Mucosa of rectum (tissue), 2 donors: ENCODE measurements around the gene ACTG2.
"Not testable (repeated sequence)": the region's sequence is repeated elsewhere in the genome, so short reads cannot be mapped to it uniquely, and the experiment has no call there.

ENCODE experiments used
- H3K27ac ChIP-seq, 2 donors: one replicate each; pipeline ENCODE4 v1.7.0; 2013; ENCODE audit warnings: inconsistent platforms in 2 of 2, low read depth in 2 of 2, low read length in 2 of 2
- H3K27me3 ChIP-seq, 2 donors: one replicate each; pipeline ENCODE4 v1.7.0; 2013; ENCODE audit warnings: low read length in 2 of 2; ENCODE audit not compliant: control insufficient read depth in 2 of 2, insufficient read depth in 2 of 2
- H3K36me3 ChIP-seq, 2 donors: one replicate each; pipeline ENCODE4 v1.7.0; 2013; ENCODE audit warnings: low read length in 2 of 2; ENCODE audit not compliant: control insufficient read depth in 2 of 2, insufficient read depth in 2 of 2
- H3K4me1 ChIP-seq, 2 donors: one replicate each; pipeline ENCODE4 v1.7.0; 2013; ENCODE audit warnings: low read length in 2 of 2, mild to moderate bottlenecking in 1 of 2; ENCODE audit not compliant: control insufficient read depth in 2 of 2, insufficient read depth in 2 of 2
- H3K4me3 ChIP-seq, 2 donors: one replicate each; pipeline ENCODE4 v1.7.0; 2013; ENCODE audit warnings: low read length in 2 of 2
- H3K9ac ChIP-seq, 2 donors: one replicate each; pipeline ENCODE4 v1.7.0; 2013; ENCODE audit warnings: low read length in 2 of 2, low read depth in 1 of 2, mild to moderate bottlenecking in 1 of 2
- H3K9me3 ChIP-seq, 2 donors: one replicate each; pipeline ENCODE4 v1.7.0; 2013; ENCODE audit warnings: low read length in 2 of 2; ENCODE audit not compliant: control insufficient read depth in 2 of 2
- donor health status: healthy.
- donor health status: Normal muscosa, but diverticular disease.

ACTG2 gene

GRCh38 chr2:73931531-73932500, 39.0 kb downstream of the ACTG2 start:
- H3K4me3 ChIP-seq, result no peak overlapping the region
- peaks cover 13 to 24% of the 10 kb centered on the region in 2 donors for H3K36me3 ChIP-seq
- H3K9me3 ChIP-seq, result no peaks in the 10 kb centered on the region
- H3K27me3 ChIP-seq, result no peaks in the 10 kb centered on the region
- no peak overlapping the region for H3K27ac ChIP-seq
- H3K4me1 ChIP-seq, result peaks cover 27 to 32% of the 10 kb centered on the region in 2 donors
- no peak overlapping the region for H3K9ac ChIP-seq

- Histone ChIP-seq H3K9me3 (no peaks in the 10 kb centered on the region), H3K4me1 (peaks cover 18 to 19% of the 10 kb centered on the region in 2 donors), H3K36me3 (peaks cover 13 to 26% of the 10 kb centered on the region in 2 donors), H3K9ac (no peak overlapping the region), H3K27ac (no peak overlapping the region), H3K27me3 (no peaks in the 10 kb centered on the region), H3K4me3 (no peak overlapping the region)
These were observed 40.4 kb downstream of the ACTG2 start for GRCh38 chr2:73933194-73933593.

- Histone ChIP-seq H3K4me3 (no peak overlapping the region), H3K36me3 (peaks cover 15 to 35% of the 10 kb centered on the region in 2 donors), H3K9ac (no peak overlapping the region), H3K27ac (no peak overlapping the region), H3K4me1 (peaks cover 0 to 3% of the 10 kb centered on the region in 2 donors), H3K9me3 (no peaks in the 10 kb centered on the region), H3K27me3 (no peaks in the 10 kb centered on the region)
These were observed 42.8 kb downstream of the ACTG2 start for GRCh38 chr2:73935641-73936040.

GRCh38 chr2:73937103-73937885, 44.5 kb downstream of the ACTG2 start:
- Histone ChIP-seq H3K27ac (no peak overlapping the region), H3K36me3 (peaks cover 12 to 34% of the 10 kb centered on the region in 2 donors), H3K27me3 (no peaks in the 10 kb centered on the region), H3K4me1 (no peaks in the 10 kb centered on the region), H3K4me3 (no peak overlapping the region), H3K9ac (no peak overlapping the region), H3K9me3 (no peaks in the 10 kb centered on the region)

- H3K27ac ChIP-seq, result no peak overlapping the region
- no peaks in the 10 kb centered on the region for H3K9me3 ChIP-seq
- H3K9ac ChIP-seq, result no peak overlapping the region
- no peaks in the 10 kb centered on the region for H3K4me1 ChIP-seq
- H3K27me3 ChIP-seq, result no peaks in the 10 kb centered on the region
- no peak overlapping the region for H3K4me3 ChIP-seq
- H3K36me3 ChIP-seq, result peaks cover 7 to 29% of the 10 kb centered on the region in 2 donors
These were observed 45.1 kb downstream of the ACTG2 start for GRCh38 chr2:73937899-73938298.

GRCh38 chr2:73938718-73939352, 46.0 kb downstream of the ACTG2 start:
- Histone ChIP-seq H3K4me1 (no peaks in the 10 kb centered on the region), H3K27me3 (no peaks in the 10 kb centered on the region), H3K9me3 (no peaks in the 10 kb centered on the region), H3K27ac (no peak overlapping the region), H3K9ac (no peak overlapping the region), H3K36me3 (peaks cover 7 to 22% of the 10 kb centered on the region in 2 donors), H3K4me3 (no peak overlapping the region)

GRCh38 chr2:73939419-73939818, 46.6 kb downstream of the ACTG2 start:
- Histone ChIP-seq H3K9me3 (no peaks in the 10 kb centered on the region), H3K27me3 (no peaks in the 10 kb centered on the region), H3K36me3 (peaks cover 7 to 20% of the 10 kb centered on the region in 2 donors), H3K4me3 (no peak overlapping the region), H3K9ac (no peak overlapping the region), H3K27ac (no peak overlapping the region), H3K4me1 (no peaks in the 10 kb centered on the region)

- H3K36me3 ChIP-seq, result peaks cover 13 to 24% of the 10 kb centered on the region in 2 donors
- not testable (repeated sequence) for H3K27ac ChIP-seq, H3K4me3 ChIP-seq, H3K9me3 ChIP-seq, H3K4me1 ChIP-seq, H3K9ac ChIP-seq, H3K27me3 ChIP-seq
These were observed 47.3 kb downstream of the ACTG2 start for GRCh38 chr2:73940066-73940465.

GRCh38 chr2:73942664-73943063, 49.9 kb downstream of the ACTG2 start:
- Histone ChIP-seq H3K36me3 (peaks cover 22 to 29% of the 10 kb centered on the region in 2 donors), H3K4me1 (no peaks in the 10 kb centered on the region), H3K9me3 (no peaks in the 10 kb centered on the region), H3K9ac (no peak overlapping the region), H3K4me3 (no peak overlapping the region), H3K27me3 (no peaks in the 10 kb centered on the region), H3K27ac (no peak overlapping the region)
